ENCODE data around the gene PVR. TPM values are rescaled to one million over a fixed set of nuclear protein-coding genes. Genes with fewer than 3 reads are reported as not detected.

The PVR gene
- total and polyA plus RNA-seq, 2 of the 4 experiments (the other 2 are of a cell fraction) = 106 to 122 TPM

DNA sequence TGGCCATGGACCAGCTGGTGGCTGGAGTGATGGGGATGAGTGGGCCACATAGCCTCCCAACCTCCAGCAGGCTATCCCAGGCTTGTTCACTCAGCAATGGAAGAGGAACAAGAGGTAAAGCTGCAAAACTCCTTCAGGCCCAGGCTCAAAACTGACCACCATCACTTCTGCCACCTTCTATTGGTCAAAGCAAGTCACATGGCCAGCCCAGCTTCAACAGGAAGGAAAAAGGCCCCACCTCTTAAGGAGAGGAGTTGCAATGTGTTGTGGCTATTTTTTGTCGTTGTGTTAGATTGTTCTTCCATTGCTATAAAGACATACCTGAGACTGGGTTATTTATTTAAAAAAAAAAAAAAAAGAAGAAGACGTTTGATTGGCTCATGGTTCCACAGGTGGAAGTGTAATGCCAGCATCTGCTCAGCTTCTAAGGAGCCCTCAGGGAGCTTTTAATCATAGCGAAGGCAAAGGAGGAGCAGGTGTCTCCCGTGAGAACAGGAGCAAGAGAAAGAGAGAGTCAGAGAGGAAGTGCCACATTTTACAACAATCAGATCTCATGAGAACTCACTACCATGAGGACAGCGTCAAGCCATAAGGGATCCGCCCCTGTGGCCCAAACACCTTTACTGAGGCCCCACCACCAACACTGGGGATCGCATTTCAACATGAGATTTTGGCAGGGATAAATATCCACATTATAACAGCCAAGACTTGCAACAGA is 24.9 kb upstream of the PVR start:
- 100% methylated on average over 1 of the region's 7 CpGs; no CpG with 5 or more reads in 1 of the 2 experiments for WGBS, 2 experiments (ENCODE audit: extremely low coverage in 2 of 2, insufficient read length in 1 of 2)
- Histone ChIP-seq H3K79me1 (ENCODE audit: low read depth in 1 of 2, low read length in 2 of 2) (no peaks in the 10 kb centered on the region), H4K91ac (ENCODE audit: insufficient read depth, low read depth, low read length) (no peak overlapping the region; the same call in 1 of the 2 replicates), H3K4me2 (ENCODE audit: low read depth, low read length) (no peak overlapping the region), H4K5ac (ENCODE audit: low read depth, low read length) (no peak overlapping the region), H3K27me3 (ENCODE audit: control insufficient read depth, insufficient read depth, low read length) (no peaks in the 10 kb centered on the region), H3K9ac (ENCODE audit: low read depth, low read length) (no peak overlapping the region), H3K36me3 (ENCODE audit: control insufficient read depth, insufficient read depth, low read length) (no peaks in the 10 kb centered on the region), H2BK5ac (ENCODE audit: low read depth, low read length, poor library complexity, severe bottlenecking) (no peak overlapping the region), H3K4me1 (ENCODE audit: control insufficient read depth, insufficient read depth, low read length) (peaks cover 5% of the 10 kb centered on the region), H3K4me3 (ENCODE audit: insufficient read depth, low read depth, low read length) (no peak overlapping the region), H3K9me1 (ENCODE audit: insufficient read depth, low read length) (0 out of 2 replicates have a peak, but pooled peaks cover 4% of the 10 kb centered on the region), H2BK120ac (ENCODE audit: low read depth, low read length) (peak overlapping the region; percentile 14), H3K9me3 (ENCODE audit: control insufficient read depth, insufficient read depth, low read length) (no peaks in the 10 kb centered on the region), H2BK20ac (ENCODE audit: low read depth, low read length) (no peak overlapping the region), H3K18ac (ENCODE audit: low read depth, low read length) (no peak overlapping the region), H3K27ac (ENCODE audit: insufficient read depth, low read length) (no peak overlapping the region), H3K4ac (ENCODE audit: low read depth, low read length) (no peak overlapping the region), H2AK5ac (ENCODE audit: low read depth, low read length) (peak overlapping the region; percentile 39; the same call in 1 of the 2 replicates), H4K8ac (ENCODE audit: low read depth in 2 of 2, low read length in 2 of 2) (no peak overlapping the region), H2AK9ac (replicated peaks; ENCODE audit: low read depth, low read length, poor library complexity) (no peak overlapping the region), H3K23ac (ENCODE audit: low read depth, low read length) (no peak overlapping the region), H3K56ac (ENCODE audit: extremely low read depth, insufficient read depth, low read length) (no peak overlapping the region), H3K14ac (replicated peaks; ENCODE audit: low read depth, low read length) (no peak overlapping the region), H4K20me1 (ENCODE audit: insufficient read depth, low read length) (no peaks in the 10 kb centered on the region), H2AFZ (replicated peaks; ENCODE audit: low read length, poor library complexity) (no peak overlapping the region), H2BK15ac (ENCODE audit: low read depth, low read length) (no peak overlapping the region; the same call in 2 of the 3 replicates)
- DNase-seq (no peak), ATAC-seq (ENCODE audit: low read depth) (no peak)
- dilution Hi-C loops (cut with HindIII; ENCODE audit: low sequenced_read_pairs, unreplicated experiment) (no loop called here), in situ Hi-C loops (cut with MboI; ENCODE audit: low sequenced_read_pairs) (no loop called here), intact Hi-C loops (cut with micrococcal nuclease) (no loop called here)
- POLR2A ChIA-PET (ENCODE audit: unreplicated experiment) = no interaction called here
- TF ChIP-seq SMC3 (IDR thresholded peaks at IDR 0.05; ENCODE audit: low read depth, low read length) (no peak), MXI1 (IDR thresholded peaks at IDR 0.05; ENCODE audit: borderline replicate concordance, low read depth, low read length) (no peak), FOS (IDR thresholded peaks at IDR 0.05; ENCODE audit: low read depth, low read length) (no peak), MAFK (IDR thresholded peaks at IDR 0.05; ENCODE audit: low read depth, low read length) (no peak), CEBPB (IDR thresholded peaks at IDR 0.05; ENCODE audit: low read depth, low read length) (no peak), POLR2A (IDR thresholded peaks at IDR 0.05; ENCODE audit: low read depth, low read length) (no peak), MAZ (IDR thresholded peaks at IDR 0.05; ENCODE audit: borderline replicate concordance, low read depth, low read length) (no peak), ELK1 (IDR thresholded peaks at IDR 0.05; ENCODE audit: borderline replicate concordance, low read depth, low read length) (no peak), CHD1 (IDR thresholded peaks at IDR 0.05; ENCODE audit: low read depth, low read length) (no peak), NFE2L2 (IDR thresholded peaks at IDR 0.05; ENCODE audit: low read depth, low read length) (no peak), CTCF (conservative IDR thresholded peaks at IDR 0.05; ENCODE audit: low read depth, low read length) (no peak), RFX5 (IDR thresholded peaks at IDR 0.05; ENCODE audit: low read depth, low read length) (no peak), RAD21 (IDR thresholded peaks at IDR 0.05; ENCODE audit: low read length) (no peak), RCOR1 (IDR thresholded peaks at IDR 0.05; ENCODE audit: insufficient replicate concordance, low read length) (no peak), USF2 (IDR thresholded peaks at IDR 0.05; ENCODE audit: low read depth, low read length) (no peak), BHLHE40 (IDR thresholded peaks at IDR 0.05; ENCODE audit: low read depth, low read length) (no peak)
- BruUV-seq (replicated peaks) = no TSS peak
- CTCF ChIA-PET = no interaction called here
